HepG2 (cell line): ENCODE data around the gene SURF6. TPM values are rescaled to one million over a fixed set of nuclear protein-coding genes. Genes with fewer than 3 reads are reported as not detected.

Experiments used
- ATAC-seq: fragments of 200-7000 bp; cut with Tn5 transposase; 3 replicates; pipeline ENCODE4 v1.9.1; 2020; ENCODE audit warnings: mild to moderate bottlenecking, moderate library complexity
- BruUV-seq: library from RNA; stranded (reverse); fragments of 400-500 nt; replicated peaks from 2 replicates; lab custom pipeline; 2021; lab: Mats Ljungman, UMichigan
- CTCF ChIA-PET: fragments of 300-600 bp; formaldehyde crosslinking; extraction: SDS; loops from one replicate; lab custom pipeline; 2021; ENCODE audit warnings: low total read pairs, inconsistent platforms, low intra/inter-chr PET ratio; lab: Yijun Ruan, JAX
- POLR2A ChIA-PET: fragments of 350-600 bp; sonication (Branson Sonifier 250); formaldehyde crosslinking; loops from one replicate; lab custom pipeline; 2020; ENCODE audit warnings: antibody characterized with exemption, inconsistent platforms; lab: Yijun Ruan, JAX
- DNase-seq: peaks from one replicate; pipeline ENCODE4 v3.0.0-alpha.2; 2015; ENCODE audit warnings: low spot score
- FAIRE-seq: peaks from 3 replicates; lab custom pipeline; 2011; peaks lifted over from hg19 to GRCh38; lab: Jason Lieb, UNC
- H2AFZ ChIP-seq: one replicate; pipeline ENCODE4 v1.6.1; 2011; ENCODE audit warnings: low read length, inconsistent platforms
- H3K27ac ChIP-seq: fragments of 300-600 bp; 3 replicates; pipeline ENCODE4 v1.8.0; 2011; ENCODE audit warnings: mixed run types, mild to moderate bottlenecking, mixed read lengths, low read length, inconsistent platforms; ENCODE audit not compliant: insufficient read depth; ENCODE audit errors: extremely low read length
- H3K27me3 ChIP-seq, 2 experiments: fragments of 200-600 bp in 1 of 2; 2 replicates in 1 of 2; 3 replicates in 1 of 2; pipeline versions ENCODE4 v1.6.0 to v1.8.0; 2011; ENCODE audit warnings: low read length in 2 of 2, mild to moderate bottlenecking in 2 of 2, moderate library complexity in 2 of 2, inconsistent platforms in 1 of 2; ENCODE audit not compliant: insufficient read depth in 2 of 2, control insufficient read depth in 1 of 2
- H3K36me3 ChIP-seq, 2 experiments: fragments of 200-600 bp in 1 of 2; replicated peaks in 1 of 2; 2 replicates in 1 of 2; 3 replicates in 1 of 2; pipeline versions ENCODE4 v1.5.1 to v1.8.0; 2011; ENCODE audit warnings: low read length in 2 of 2, inconsistent platforms in 1 of 2; ENCODE audit not compliant: insufficient read depth in 2 of 2, control insufficient read depth in 1 of 2
- H3K4me1 ChIP-seq: 2 replicates; pipeline ENCODE4 v1.5.1; 2012; ENCODE audit warnings: low read length, inconsistent platforms; ENCODE audit not compliant: insufficient read depth
- H3K4me2 ChIP-seq: 2 replicates; pipeline ENCODE4 v1.6.0; 2011; ENCODE audit warnings: low read depth, low read length, inconsistent platforms
- H3K4me3 ChIP-seq, 3 experiments: fragments of 200-600 bp in 1 of 3; sonication (generic), shearing (Covaris generic) in 1 of 3; replicated peaks in 1 of 3; 2 replicates each; pipeline ENCODE4 v1.5.1; 2011 to 2016; ENCODE audit warnings: low read length in 3 of 3, inconsistent platforms in 2 of 3, low read depth in 2 of 3, mild to moderate bottlenecking in 2 of 3, control low read depth in 1 of 3, mixed read lengths in 1 of 3; ENCODE audit not compliant: insufficient read depth in 1 of 3
- H3K79me2 ChIP-seq: one replicate; pipeline ENCODE4 v1.6.1; 2011; ENCODE audit warnings: low read length, inconsistent platforms; ENCODE audit not compliant: insufficient read depth
- H3K9ac ChIP-seq: 2 replicates; pipeline ENCODE4 v1.6.0; 2011; ENCODE audit warnings: mild to moderate bottlenecking, low read depth, low read length, inconsistent platforms; ENCODE audit not compliant: insufficient read depth
- H3K9me3 ChIP-seq: 2 replicates; pipeline ENCODE4 v1.5.1; 2012; ENCODE audit warnings: mild to moderate bottlenecking, low read length
- H4K20me1 ChIP-seq: 2 replicates; pipeline ENCODE4 v1.6.0; 2011; ENCODE audit warnings: inconsistent platforms, mild to moderate bottlenecking, low read length, moderate library complexity; ENCODE audit not compliant: insufficient read depth
- ATF7 ChIP-seq, 2 experiments: fragments of 450-650 bp in 1 of 2; sonication (generic) in 1 of 2; formaldehyde crosslinking in 1 of 2; IDR thresholded peaks; 2 replicates each; pipeline versions ENCODE4 v1.4.0 to v1.6.1; 2016 to 2020; ENCODE audit warnings: antibody characterized with exemption in 1 of 2, mild to moderate bottlenecking in 1 of 2, missing genetic modification reagents in 1 of 2
- LCORL ChIP-seq, 2 experiments: fragments of 450-650 bp in 1 of 2; sonication (generic) in 1 of 2; formaldehyde crosslinking in 1 of 2; IDR thresholded peaks; 2 replicates each; pipeline versions ENCODE4 v1.5.0 to v1.6.1; 2017 to 2020; ENCODE audit warnings: antibody characterized with exemption in 1 of 2, missing genetic modification reagents in 1 of 2
- MAFK ChIP-seq, 2 experiments: IDR thresholded peaks in 1 of 2; conservative IDR thresholded peaks in 1 of 2; 2 replicates each; pipeline ENCODE4 v1.6.1; 2011; ENCODE audit warnings: improper control_type of control experiment in 2 of 2, low read length in 2 of 2
- MTA1 ChIP-seq: sonication (generic); formaldehyde crosslinking; IDR thresholded peaks from 2 replicates; pipeline ENCODE4 v1.4.0; 2020; ENCODE audit warnings: missing genetic modification reagents, mild to moderate bottlenecking, borderline replicate concordance
- MTERF4 ChIP-seq: sonication (generic); formaldehyde crosslinking; IDR thresholded peaks from 2 replicates; pipeline ENCODE4 v1.8.0; 2023; ENCODE audit warnings: mild to moderate bottlenecking, missing genetic modification reagents
- MXI1 ChIP-seq: IDR thresholded peaks from 3 replicates; pipeline ENCODE4 v1.6.1; 2012; ENCODE audit warnings: low read depth, low read length, inconsistent platforms, borderline replicate concordance
- RFXAP ChIP-seq: sonication (generic); formaldehyde crosslinking; IDR thresholded peaks from 2 replicates; pipeline ENCODE4 v1.4.0; 2020; ENCODE audit warnings: missing genetic modification reagents, borderline replicate concordance
- ZNF501 ChIP-seq: sonication (generic); formaldehyde crosslinking; IDR thresholded peaks from 2 replicates; pipeline ENCODE4 v1.5.1; 2020; ENCODE audit warnings: mild to moderate bottlenecking, moderate library complexity, missing genetic modification reagents
- ZZZ3 ChIP-seq: sonication (generic); formaldehyde crosslinking; IDR thresholded peaks from 2 replicates; pipeline ENCODE4 v1.4.0; 2020; ENCODE audit warnings: missing genetic modification reagents, mild to moderate bottlenecking, borderline replicate concordance
- WGBS: methylation state at CpG from one replicate; pipeline ENCODE4 v1.1.6; 2017; ENCODE audit warnings: low lambda C conversion rate; 5-methylcytosine and 5-hydroxymethylcytosine counted together
- in situ Hi-C: cut with HindIII; loops from 2 replicates; pipeline ENCODE4 v1.10.0; 2017; ENCODE audit warnings: low pct_unique_long_range_greater_than_20kb; ENCODE audit not compliant: extremely low pct_ligation_motif_present
- intact Hi-C: fragments of 100-400 bp; cut with micrococcal nuclease; formaldehyde crosslinking; loops from one replicate; pipeline ENCODE4 v1.10.0; 2022; ENCODE audit not compliant: unreplicated experiment
- polyA plus RNA-seq, 8 experiments: library from polyadenylated mRNA; depleted of rRNA in 3 of 8; stranded (reverse) in 7 of 8; unstranded in 1 of 8; fragments of >200 nt; fragmentation: Illumina TruSeq in 4 of 8; extraction: Trizol in 4 of 8; gene quantifications; 2 replicates each; pipeline versions ENCODE4 v1.2.1 to v1.2.3, GENCODE V29; 2011 to 2016; ENCODE audit warnings: low read depth in 4 of 8, missing spikeins in 1 of 8, mixed read lengths in 1 of 8; ENCODE audit not compliant: insufficient read depth in 1 of 8
- total RNA-seq, 5 experiments: library from RNA; depleted of rRNA; stranded (reverse); fragments of >200 nt; fragmentation: Illumina TruSeq; extraction: Trizol; gene quantifications; 2 replicates each; pipeline ENCODE4 v1.2.3, GENCODE V29; 2016; ENCODE audit warnings: low read depth in 1 of 5
- TF ChIP-seq, protein P1 (sequence below): sonication (generic); formaldehyde crosslinking; IDR thresholded peaks from 2 replicates; pipeline ENCODE4 v1.5.0; 2020; ENCODE audit warnings: mild to moderate bottlenecking, missing genetic modification reagents

Gene SURF6
- total and polyA plus RNA-seq, 2 of the 13 experiments (the other 11 are each of a cell fraction or from before 2014, with no cell fraction given), result 5.9 to 14.7 TPM

DNA sequence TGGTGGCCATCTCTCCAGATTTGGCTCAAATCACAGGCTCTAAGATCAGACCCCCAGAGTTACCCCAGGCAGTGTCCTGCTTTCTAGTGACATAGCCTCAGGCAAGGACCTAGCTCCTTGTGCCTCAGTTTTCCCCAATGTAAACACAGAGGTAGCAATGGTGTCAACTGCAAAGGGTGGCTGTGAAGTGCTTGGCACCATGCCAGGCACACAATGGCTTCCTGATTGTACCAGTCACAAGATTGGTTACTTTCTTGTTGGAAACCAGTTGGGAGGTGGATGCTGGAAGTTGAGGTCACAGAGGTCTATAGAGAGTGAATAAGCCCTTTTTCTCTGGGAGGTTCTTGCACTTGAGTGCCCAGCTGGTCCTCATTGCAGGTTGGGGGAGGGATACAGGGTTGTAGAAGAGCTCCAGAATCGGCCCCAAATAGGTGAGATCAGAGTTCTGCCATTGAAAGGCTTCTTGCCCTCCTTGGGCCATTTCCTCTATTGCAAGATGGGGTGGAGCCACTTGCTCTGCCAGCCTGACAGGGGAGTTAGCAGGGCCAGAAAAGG is 42.5 kb upstream of the SURF6 start:
- 0% methylated on average over 1 of the region's 1 CpG for WGBS
- ATAC-seq (no peak), DNase-seq (no peak), FAIRE-seq (no peak)
- no peaks in the 10 kb centered on the region for H3K36me3 ChIP-seq
- no peak overlapping the region for H2AFZ ChIP-seq
- H3K9me3 ChIP-seq, result peaks cover 10% of the 10 kb centered on the region; the same call in 1 of the 2 replicates
- H3K4me2 ChIP-seq, result 0 out of 2 replicates have a peak overlapping the region, but pooled peaks have one; percentile 58
- H3K9ac ChIP-seq, result no peak overlapping the region
- H3K27me3 ChIP-seq, result no peaks in the 10 kb centered on the region
- no peak overlapping the region for H3K27ac ChIP-seq
- no TSS peak for BruUV-seq
- ChIA-PET POLR2A (interaction anchor here (1.2 to 3.3 kb wide), 3 partner anchors 8 to 31 kb away, joined by 4 to 16 read pairs (median 6); partner anchors contain the start of genes MED22 and RPL7A), CTCF (no interaction called here)
- TF ChIP-seq LCORL (IDR thresholded peaks at IDR 0.05) (peak; percentile 93), LCORL (CRISPR knock-in tag; IDR thresholded peaks at IDR 0.05) (no peak), MTA1 (no peak), MTERF4 (CRISPR knock-in tag) (0 out of 2 replicates have a peak, but pooled peaks have one; percentile 30)
- H3K4me3 ChIP-seq, result no peak overlapping the region
- H3K4me1 ChIP-seq, result peaks cover 45% of the 10 kb centered on the region
- peaks cover 20% of the 10 kb centered on the region for H3K79me2 ChIP-seq
- in situ Hi-C loops, result no loop called here
- intact Hi-C loops, result no loop called here
- H4K20me1 ChIP-seq, result peaks cover 18% of the 10 kb centered on the region; the same call in 1 of the 2 replicates

DNA sequence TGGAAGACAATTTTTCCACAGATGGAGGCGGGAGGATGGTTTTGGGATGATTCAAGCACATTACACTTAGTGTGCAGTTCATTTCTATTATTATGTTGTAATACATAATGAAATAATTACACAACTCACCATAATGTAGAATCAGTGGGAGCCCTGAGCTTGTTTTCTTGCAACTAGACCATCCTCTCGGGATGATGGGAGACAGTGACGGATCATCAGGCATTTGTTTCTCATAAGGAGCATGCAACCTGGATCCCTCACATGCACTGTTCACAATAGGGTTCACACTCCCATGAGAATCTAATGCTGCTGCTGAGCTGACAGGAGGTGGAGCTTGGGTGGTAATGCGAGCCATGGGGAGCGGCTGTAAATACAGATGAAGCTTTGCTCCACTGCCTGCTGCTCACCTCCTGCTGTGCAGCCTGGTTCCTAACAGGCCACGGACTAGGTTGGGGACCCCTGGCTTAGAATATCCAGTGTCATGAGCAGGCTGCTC is 41.8 kb upstream of the SURF6 start:
- in situ Hi-C loops, result no loop called here
- Histone ChIP-seq H4K20me1 (peaks cover 24% of the 10 kb centered on the region), H3K27ac (no peak overlapping the region), H3K9me3 (peaks cover 3% of the 10 kb centered on the region; the same call in 1 of the 2 replicates), H3K4me1 (peaks cover 53% of the 10 kb centered on the region), H3K4me2 (peak overlapping the region; percentile 58), H3K27me3 (no peaks in the 10 kb centered on the region), H3K9ac (no peak overlapping the region), H2AFZ (no peak overlapping the region), H3K36me3 (peaks cover 0 to 7% of the 10 kb centered on the region in 2 experiments; a peak in 2 of 5 replicates), H3K4me3 (no peak overlapping the region; a peak in 1 of 6 replicates), H3K79me2 (peaks cover 27% of the 10 kb centered on the region)
- ChIA-PET CTCF (no interaction called here), POLR2A (interaction anchor here (1.2 to 3.3 kb wide), 4 partner anchors 9 to 82 kb away, joined by 4 to 16 read pairs (median 6); partner anchors contain the start of genes CACFD1, MED22 and RPL7A)
- FAIRE-seq (peak; percentile 81), ATAC-seq (peak; percentile 38), DNase-seq (peak; percentile 62)
- WGBS, result 42% methylated on average over 3 of the region's 6 CpGs
- no TSS peak for BruUV-seq
- intact Hi-C loops, result no loop called here
- TF ChIP-seq MAFK (conservative IDR thresholded peaks at IDR 0.05 in 1 of 2, IDR thresholded peaks at IDR 0.05 in 1 of 2; ENCODE audit: low read length in 2 of 2) (no peak), RFXAP (CRISPR knock-in tag) (peak; percentile 54; the same call in 1 of the 2 replicates), MXI1 (no peak), ATF7 (IDR thresholded peaks at IDR 0.05) (no peak), ATF7 (CRISPR knock-in tag; IDR thresholded peaks at IDR 0.05) (no peak), ZNF501 (0 out of 2 replicates have a peak, but pooled peaks have one; percentile 24), ZZZ3 (CRISPR knock-in tag) (no peak)
- TF ChIP-seq, protein P1, sequence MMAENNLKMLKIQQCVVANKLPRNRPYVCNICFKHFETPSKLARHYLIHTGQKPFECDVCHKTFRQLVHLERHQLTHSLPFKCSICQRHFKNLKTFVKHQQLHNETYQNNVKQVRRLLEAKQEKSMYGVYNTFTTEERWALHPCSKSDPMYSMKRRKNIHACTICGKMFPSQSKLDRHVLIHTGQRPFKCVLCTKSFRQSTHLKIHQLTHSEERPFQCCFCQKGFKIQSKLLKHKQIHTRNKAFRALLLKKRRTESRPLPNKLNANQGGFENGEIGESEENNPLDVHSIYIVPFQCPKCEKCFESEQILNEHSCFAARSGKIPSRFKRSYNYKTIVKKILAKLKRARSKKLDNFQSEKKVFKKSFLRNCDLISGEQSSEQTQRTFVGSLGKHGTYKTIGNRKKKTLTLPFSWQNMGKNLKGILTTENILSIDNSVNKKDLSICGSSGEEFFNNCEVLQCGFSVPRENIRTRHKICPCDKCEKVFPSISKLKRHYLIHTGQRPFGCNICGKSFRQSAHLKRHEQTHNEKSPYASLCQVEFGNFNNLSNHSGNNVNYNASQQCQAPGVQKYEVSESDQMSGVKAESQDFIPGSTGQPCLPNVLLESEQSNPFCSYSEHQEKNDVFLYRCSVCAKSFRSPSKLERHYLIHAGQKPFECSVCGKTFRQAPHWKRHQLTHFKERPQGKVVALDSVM (CRISPR knock-in tag), result 0 out of 2 replicates have a peak, but pooled peaks have one; percentile 0
